DMS114 treated with DMSO at 0.1 percent for 48 hours (cell line): ENCODE data around the gene CADPS2.
"Not testable (repeated sequence)": the region's sequence is repeated elsewhere in the genome, so short reads cannot be mapped to it uniquely, and the experiment has no call there.

Experiments
- DNase-seq: peaks from one replicate; lab custom pipeline; 2025; ENCODE audit not compliant: unreplicated experiment; lab: John Stamatoyannopoulos, UW

The CADPS2 gene

GRCh38 chr7:122676466-122676865 is 209.8 kb downstream of the CADPS2 start:
- DNase-seq, result no peak

GRCh38 chr7:122675621-122676020 is 210.6 kb downstream of the CADPS2 start:
- DNase-seq, result no peak

GRCh38 chr7:122675011-122675410 is 211.2 kb downstream of the CADPS2 start:
- no peak for DNase-seq

GRCh38 chr7:122674502-122674901 is 211.8 kb downstream of the CADPS2 start:
- DNase-seq, result no peak

- no peak for DNase-seq
These were observed 212.3 kb downstream of the CADPS2 start for GRCh38 chr7:122673951-122674350.

GRCh38 chr7:122672536-122672935 is 213.7 kb downstream of the CADPS2 start:
- DNase-seq, result no peak

- DNase-seq, result no peak
These were observed 222.5 kb downstream of the CADPS2 start for GRCh38 chr7:122663733-122664132.

- DNase-seq, result no peak
These were observed 227.4 kb downstream of the CADPS2 start for GRCh38 chr7:122658856-122659255.

- DNase-seq, result no peak
These were observed 232.6 kb downstream of the CADPS2 start for GRCh38 chr7:122653685-122654084.

- DNase-seq, result no peak
These were observed 233.4 kb downstream of the CADPS2 start for GRCh38 chr7:122652876-122653275.

- no peak for DNase-seq
These were observed 234.8 kb downstream of the CADPS2 start for GRCh38 chr7:122651451-122651850.

- no peak for DNase-seq
These were observed 243.0 kb downstream of the CADPS2 start for GRCh38 chr7:122643250-122643649.

- DNase-seq, result no peak
These were observed 247.8 kb downstream of the CADPS2 start for GRCh38 chr7:122638459-122638858.

GRCh38 chr7:122637784-122638183 is 248.5 kb downstream of the CADPS2 start:
- DNase-seq, result no peak

- not testable (repeated sequence) for DNase-seq
These were observed 250.8 kb downstream of the CADPS2 start for GRCh38 chr7:122635481-122635880.

- no peak for DNase-seq
These were observed 252.8 kb downstream of the CADPS2 start for GRCh38 chr7:122633472-122633871.

GRCh38 chr7:122632238-122632637 is 254.0 kb downstream of the CADPS2 start:
- no peak for DNase-seq

GRCh38 chr7:122629412-122629953 is 256.8 kb downstream of the CADPS2 start:
- DNase-seq, result no peak

GRCh38 chr7:122628651-122629411 is 257.4 kb downstream of the CADPS2 start:
- DNase-seq, result no peak

GRCh38 chr7:122626785-122627184 is 259.5 kb downstream of the CADPS2 start:
- no peak for DNase-seq

- DNase-seq, result no peak
These were observed 263.6 kb downstream of the CADPS2 start for GRCh38 chr7:122622682-122623081.

GRCh38 chr7:122619664-122620063 is 266.6 kb downstream of the CADPS2 start:
- no peak for DNase-seq
